HG03558 (cell line): ENCODE results near the gene MAP3K6.

Experiments
- ATAC-seq: cut with Tn5 transposase; IDR thresholded peaks from one replicate; pipeline ENCODE4 v1.9.1; 2021; ENCODE audit warnings: moderate number of reproducible peaks; ENCODE audit not compliant: unreplicated experiment; ENCODE audit errors: extremely low read depth

Gene MAP3K6

DNA sequence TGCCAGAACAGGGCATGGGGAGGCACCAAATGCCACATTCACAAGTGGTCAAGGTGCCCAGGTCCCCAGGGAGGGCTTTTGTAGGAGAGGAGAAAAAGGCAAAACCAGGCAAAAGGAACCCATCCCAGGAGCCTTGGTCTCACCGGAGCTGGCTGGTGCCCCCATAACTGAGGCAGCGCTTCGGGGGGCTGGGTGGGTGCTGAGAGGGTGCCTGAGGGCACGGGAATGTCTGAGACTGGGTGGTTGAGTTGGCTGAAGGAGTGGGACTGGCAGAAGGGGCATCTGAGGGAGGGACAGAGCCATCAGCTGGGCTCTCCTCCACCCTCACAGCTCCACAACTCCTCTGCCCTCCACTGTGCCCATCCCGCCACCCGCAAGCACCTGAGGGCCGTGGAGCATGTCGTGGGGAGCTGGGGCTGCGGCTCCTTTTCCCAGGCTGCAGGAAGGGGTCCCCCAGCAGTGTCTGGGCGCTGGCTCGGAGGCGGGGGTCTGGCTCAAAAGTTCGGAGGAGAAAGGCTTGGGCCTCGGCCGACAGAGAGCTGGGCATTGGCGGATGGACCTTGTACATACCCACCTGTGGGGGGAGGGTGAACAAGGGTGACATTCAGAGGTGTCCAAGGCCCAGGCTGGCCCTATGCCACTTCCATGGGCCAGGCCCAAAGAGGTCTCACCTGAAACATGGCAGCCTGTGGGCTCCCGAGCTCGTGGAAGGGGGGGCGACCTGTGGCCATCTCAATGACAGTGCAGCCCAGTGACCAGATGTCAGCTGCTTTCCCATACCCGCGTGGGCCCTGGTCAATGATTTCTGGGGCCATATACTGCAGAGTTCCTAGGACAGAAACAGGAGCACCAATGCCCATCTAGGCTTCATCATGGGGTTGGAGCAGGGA, 8.5 kb downstream of the MAP3K6 start:
- ATAC-seq: no peak

DNA sequence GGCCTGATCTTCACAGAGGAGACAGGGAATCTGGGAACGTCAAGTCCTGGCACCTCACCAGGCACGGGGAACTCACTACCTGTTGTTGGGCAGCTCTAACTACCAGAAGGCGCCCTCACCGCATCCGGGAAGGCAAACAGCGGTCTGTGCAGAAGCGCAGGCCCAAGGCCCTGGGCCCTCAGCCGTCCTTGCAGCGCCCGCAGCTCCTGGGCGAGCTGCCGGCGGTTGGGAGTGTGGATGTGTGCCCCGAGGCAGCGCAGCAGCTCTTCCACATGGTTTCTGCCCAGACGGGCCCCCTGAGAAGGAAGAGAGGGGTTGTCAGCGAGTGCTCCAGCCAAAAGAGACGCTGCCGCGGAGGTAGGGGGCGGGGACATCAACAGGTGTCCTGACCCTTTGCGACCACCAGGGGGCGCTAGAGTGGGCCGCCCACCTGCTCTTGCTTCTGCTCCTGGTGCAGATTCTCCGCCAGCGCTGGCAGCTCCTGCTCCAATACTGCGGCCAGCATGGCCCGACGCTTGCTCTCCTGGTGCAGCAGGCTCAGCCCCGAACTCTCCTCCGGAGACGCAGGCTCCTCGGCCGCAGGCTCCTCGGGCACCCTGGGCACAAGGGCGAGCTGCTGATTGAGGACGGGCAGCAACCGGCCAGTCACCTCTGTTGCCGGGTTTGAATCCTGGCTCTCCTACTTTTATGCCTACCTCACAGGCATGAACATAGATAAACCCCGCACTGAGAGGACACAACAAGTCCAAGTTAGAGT, 9.3 kb downstream of the MAP3K6 start:
- ATAC-seq: no peak

DNA sequence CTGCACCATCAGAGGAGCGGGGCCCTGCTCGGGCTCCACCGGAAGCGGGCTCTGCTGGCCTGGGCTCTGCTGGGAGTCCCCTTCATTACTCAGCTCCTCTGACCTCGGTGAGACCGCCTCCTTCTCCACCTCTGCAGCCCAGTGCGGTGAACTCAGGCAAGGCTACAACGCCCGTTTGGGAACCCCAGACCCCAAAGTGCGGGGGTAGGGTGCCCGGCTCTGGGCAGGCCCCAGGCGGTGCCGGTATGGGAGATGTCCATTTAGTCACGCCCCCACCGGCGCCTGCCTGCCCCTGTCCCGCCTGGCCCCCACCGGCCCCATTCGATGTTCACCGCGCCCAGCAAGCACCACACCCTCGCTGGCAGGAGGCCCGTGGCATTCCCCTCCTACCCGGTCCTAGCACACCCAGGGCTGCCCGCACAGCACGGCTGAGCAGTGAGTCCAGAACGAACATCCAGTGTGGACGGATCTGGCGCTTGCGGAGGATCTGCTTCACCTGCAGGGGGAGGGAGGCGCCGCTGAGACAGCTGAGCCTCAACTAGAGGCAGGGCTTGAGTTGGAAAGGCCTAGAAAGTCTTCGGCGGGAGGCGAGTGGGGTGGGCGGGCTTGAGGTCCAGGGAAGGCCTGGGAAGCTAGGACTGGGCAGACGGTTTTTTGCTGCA, 10.0 kb downstream of the MAP3K6 start:
- ATAC-seq: no peak

DNA sequence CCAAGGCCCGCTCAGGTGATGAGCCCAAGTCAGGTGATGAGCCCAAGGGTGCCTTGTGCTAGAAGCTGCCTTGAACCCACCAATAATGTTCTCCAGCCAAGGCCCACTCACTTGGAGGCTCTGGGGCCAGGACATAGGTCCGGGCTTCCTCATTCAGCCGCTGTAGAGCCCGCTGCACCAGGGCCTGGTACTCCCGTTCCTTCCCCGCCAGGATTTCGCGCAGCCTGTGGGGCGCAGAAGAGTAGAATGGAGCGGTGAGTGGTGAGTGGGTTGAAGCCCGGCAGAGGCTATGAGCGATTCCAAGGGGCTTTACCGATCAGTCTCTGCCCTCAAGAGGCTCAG, 10.5 kb downstream of the MAP3K6 start:
- no peak for ATAC-seq

DNA sequence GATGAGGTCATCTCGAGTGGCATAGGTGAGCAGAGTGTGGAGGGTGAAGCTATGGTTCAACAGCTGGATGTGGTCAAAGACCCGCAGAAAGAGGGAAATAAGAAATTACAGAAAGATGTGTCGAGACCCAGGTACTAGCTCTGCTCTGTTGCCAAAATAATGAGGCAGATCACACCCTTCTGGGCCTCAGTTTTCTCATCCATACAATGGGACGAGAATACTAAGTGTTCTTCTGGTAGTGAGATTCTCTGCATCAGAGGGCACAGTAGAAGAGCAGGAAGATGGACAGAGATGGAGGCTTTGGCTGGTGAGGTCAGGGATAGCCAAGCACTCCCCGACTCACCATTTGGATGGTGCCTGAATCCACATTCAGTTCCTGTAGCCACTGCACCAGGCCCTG, 11.1 kb downstream of the MAP3K6 start:
- ATAC-seq: no peak

DNA sequence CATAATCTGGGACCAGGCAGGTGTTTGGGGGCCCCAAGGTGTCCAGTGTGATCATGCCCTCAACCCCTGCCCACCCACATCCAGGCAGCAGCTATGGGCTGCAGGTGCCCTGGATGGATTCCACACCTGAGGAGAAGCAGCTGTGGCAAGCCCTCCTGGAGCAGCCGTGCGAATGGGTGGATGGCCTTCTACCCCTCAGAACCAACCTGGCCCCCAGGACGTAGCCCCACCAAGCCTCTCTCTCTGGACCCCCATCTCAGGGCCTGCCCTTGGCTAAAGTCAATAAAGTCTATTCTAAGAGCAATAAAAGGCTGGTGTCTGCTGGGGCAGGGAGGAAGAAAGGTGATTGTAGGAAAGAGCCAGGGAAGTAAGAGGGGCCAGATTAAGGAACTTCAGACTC, 13.1 kb downstream of the MAP3K6 start:
- ATAC-seq: no peak

DNA sequence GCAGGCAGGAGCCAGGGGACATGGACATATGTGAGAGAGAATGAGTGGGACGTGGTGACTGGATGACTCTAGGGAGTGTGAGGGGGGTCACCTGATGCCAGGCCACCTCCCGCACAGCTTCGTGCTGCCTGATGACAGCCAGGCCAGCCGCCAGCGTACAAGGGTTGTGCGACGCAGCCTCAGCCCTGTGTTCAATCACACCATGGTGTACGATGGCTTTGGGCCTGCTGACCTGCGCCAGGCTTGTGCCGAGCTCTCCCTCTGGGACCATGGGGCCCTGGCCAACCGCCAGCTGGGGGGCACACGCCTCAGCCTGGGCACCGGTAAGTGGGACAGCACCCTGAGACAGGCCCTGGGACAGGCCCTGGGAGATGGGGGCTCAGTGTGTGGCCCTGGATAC, 13.6 kb downstream of the MAP3K6 start:
- no peak for ATAC-seq

DNA sequence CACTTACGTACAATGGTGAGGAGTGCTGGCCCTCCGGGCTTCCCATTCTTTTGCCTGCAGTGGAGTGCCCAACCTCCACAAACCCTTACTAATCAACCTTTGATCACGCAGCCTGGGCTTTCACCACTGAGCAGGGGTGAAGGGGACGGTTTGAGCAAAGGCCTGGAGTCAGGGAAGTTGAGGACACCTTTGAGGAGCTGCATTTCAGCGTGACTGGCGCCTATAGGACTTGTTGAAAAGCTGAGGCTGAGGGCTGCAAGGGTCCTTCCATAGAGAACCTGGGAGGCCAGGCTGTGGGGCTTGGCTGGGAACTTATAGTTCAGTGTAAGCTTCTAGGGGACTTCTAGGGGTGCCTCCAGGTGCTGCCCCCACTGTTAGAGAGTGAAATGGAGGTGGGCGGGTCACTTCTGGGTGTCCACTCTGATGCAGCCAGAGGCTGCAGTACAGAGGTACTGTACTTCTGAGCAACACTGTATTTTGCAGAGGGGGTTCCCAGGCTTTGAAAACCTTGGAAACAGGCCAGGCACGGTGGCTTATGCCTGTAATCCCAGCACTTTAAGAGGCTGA, 15.1 kb downstream of the MAP3K6 start:
- no peak for ATAC-seq

DNA sequence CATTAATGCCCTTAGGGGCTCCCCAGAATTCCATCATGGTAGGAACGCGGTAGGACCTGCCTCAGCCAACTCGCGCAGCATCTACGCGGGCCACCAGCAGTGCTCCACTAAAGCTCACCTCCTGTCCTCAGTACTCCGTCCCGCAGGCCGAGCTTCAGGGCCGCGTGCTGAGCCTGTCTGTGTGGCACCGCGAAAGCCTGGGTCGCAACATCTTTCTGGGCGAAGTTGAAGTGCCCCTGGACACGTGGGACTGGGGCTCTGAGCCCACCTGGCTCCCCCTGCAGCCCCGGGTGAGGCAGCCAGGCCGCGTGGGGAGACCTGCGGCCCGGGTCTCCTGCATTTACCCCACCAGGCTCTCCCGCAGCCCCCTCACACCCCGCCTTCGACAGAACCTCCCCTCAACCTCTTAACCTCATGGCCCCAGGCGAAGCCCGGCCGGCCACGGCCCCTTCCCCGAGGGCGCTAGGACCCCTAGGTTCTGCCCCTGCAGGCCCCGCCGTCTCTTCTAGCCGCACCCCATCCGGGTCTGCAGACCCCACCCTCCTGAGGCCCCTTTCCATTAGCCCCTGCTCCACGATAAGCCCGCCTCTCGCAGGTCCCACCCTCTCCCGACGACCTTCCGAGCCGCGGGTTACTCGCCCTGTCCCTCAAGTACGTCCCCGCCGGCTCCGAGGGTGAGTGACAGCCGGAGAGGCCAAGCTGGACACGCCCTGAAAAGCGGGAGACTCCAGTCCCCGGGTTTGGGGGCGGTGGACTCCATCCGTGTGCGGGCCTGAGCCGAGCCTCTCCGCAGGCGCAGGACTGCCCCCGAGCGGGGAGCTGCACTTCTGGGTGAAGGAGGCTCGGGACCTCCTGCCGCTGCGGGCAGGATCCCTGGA, 15.9 kb downstream of the MAP3K6 start:
- no peak for ATAC-seq

DNA sequence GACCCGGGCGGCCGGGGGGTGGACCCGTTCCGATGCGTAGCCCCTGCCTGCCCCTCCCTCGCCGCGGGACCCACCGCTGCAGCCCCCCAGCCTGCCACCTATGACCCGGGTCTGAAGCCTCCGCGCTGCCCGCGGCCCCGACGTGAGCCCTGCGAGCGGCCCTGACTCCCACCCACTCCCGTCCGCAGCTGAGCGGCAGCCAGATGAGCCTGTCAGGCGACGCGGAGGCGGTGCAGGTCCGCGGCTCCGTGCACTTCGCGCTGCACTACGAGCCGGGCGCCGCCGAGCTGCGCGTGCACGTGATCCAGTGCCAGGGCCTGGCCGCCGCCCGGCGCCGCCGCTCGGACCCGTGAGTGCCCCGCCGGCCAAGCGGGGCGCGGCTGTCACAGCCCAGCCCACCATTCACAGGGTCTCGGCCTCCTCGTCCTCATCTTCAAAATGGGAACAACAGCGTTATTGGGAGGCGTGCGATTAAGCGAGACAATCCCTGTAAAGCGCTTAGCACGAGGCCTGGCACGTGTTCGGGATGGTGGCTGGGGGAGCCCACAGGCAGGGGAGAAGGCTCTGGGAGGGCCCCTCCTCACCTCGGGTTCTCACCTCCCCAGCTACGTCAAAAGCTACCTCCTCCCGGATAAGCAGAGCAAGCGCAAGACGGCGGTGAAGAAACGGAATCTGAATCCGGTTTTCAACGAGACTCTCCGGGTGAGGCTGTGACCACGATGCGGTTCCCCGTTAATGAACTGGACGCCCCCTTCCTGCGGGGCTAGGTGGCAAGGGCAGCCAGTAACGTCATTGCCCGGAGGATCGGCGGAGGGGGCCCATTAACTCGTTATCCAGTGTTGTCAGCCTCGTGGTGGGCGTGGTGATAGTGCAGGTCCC, 16.7 kb downstream of the MAP3K6 start:
- ATAC-seq: no peak

DNA sequence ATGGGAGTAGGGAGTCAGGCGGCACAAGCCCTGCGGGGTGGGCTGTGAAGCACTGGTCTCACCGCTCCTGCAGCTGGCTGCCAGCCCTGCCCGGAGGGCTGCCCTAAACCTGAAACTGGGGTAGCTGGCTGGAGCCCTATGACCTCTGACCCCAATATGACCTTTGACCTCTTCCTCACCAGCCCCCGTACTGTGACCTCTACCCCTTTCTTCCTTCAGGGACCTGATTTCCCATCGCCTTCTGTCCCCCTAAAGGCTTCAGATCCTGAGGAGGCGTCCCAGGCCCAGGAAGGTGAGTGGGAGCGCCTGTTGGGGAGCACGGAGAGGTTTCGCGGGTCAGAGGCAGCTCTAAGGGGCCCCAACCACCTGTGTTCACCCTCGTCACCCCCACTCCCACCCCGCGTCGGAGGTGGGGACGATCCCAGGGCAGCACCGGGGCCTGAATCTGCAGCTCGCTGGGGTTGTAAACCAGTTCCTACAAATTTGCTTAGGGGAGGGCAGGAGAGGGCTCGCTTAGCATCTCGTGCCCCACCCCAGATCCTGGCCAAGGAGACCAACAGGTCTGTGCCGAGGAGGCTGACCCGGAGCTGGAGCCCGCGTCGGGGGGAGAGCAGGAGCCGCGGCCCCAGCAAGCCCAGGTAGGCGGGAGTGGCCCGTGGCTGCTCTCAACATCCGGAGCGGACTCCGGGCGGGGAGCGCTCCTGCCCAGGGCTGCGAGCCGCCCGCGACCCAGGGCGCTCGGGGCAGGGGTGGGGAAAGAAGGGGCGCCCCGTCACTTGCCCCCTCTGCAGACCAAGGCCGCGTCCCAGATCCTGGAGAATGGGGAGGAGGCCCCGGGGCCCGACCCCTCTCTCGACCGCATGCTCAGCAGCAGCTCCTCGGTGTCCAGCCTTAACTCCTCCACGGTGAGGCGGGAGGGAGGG, 17.6 kb downstream of the MAP3K6 start:
- no peak for ATAC-seq

DNA sequence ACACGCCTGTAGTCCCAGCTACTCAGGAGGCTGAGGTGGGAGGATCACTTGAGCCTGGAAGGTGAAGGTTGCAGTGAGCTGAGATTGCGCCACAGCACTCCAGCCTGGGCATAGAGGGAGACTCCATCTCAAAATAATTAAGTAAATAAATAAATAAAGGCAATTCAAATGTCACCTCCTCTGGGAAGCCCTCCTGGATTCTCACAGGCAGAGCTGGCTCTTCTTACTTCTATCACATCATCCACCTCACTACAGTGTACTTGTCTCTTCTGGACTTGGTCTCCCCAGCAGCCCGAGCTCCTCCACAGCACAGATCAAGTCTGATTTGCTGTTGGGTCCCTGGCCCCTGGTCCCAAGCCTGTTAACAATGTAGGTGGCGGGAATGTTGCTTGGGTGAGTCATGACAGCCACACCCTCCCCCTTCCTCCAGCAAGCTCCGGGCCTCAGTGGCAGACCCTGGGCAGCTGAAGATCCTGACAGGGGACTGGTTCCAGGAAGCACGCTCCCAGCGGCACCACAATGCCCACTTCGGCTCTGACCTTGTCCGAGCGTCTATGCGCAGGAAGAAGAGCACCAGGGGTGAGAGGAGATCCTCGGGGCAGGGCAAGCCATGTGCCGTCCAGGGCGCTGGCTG, 19.7 kb downstream of the MAP3K6 start:
- no peak for ATAC-seq

DNA sequence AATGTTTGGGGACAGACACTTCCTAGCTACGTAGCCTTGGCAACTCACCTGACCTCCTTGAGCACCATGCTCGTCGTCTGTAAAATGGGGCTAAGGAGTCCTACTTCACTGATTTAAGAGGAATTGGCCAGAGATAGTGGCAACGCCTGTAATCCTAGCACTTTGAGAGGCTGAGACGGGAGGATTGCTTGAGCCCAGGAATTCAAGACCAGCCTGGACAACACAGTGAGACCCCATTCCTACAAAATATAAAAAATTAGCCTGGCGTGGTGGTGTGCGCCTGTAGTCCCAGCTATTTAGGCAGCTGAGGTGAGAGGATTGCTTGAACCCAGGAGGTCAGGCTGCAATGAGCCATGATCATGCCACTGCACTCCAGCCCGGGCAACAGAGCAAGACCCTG, 20.4 kb downstream of the MAP3K6 start:
- ATAC-seq: no peak

DNA sequence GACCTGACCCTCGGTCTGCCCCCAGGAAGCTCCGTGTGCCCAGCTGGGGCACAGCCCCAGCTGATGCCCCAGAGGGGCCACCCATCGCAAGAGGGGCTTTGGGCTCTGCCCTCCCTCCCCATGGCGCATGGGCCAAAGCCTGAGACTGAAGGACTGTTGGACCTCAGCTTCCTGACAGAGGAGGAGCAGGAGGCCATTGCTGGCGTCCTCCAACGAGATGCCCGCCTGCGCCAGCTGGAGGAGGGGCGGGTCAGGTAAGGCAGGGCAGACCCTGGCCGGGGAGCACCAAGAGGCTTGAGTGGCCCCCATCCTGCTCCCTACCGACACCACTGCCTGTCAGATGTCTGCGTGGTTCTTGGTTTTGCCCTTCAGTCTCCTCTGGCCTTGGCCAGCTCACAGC, 21.5 kb downstream of the MAP3K6 start:
- no peak for ATAC-seq

DNA sequence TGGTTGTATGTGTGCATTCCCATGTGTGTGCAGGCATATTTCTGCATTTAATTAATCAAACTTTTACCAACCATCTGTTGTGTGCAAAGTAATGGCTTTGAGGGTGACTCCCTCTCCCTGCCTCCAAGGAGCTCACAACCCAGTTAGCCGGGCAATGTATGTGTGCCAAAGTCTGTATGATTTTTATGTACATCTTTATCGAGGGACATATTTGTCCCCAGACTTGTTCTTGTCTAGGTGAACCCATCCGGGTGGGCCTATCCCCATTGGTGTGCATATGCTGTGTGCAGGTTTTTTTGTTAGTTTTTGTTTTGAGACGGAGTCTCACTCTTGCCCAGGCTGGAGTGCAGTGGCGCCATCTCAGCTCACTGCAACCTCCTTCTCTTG, 23.1 kb downstream of the MAP3K6 start:
- ATAC-seq: no peak

DNA sequence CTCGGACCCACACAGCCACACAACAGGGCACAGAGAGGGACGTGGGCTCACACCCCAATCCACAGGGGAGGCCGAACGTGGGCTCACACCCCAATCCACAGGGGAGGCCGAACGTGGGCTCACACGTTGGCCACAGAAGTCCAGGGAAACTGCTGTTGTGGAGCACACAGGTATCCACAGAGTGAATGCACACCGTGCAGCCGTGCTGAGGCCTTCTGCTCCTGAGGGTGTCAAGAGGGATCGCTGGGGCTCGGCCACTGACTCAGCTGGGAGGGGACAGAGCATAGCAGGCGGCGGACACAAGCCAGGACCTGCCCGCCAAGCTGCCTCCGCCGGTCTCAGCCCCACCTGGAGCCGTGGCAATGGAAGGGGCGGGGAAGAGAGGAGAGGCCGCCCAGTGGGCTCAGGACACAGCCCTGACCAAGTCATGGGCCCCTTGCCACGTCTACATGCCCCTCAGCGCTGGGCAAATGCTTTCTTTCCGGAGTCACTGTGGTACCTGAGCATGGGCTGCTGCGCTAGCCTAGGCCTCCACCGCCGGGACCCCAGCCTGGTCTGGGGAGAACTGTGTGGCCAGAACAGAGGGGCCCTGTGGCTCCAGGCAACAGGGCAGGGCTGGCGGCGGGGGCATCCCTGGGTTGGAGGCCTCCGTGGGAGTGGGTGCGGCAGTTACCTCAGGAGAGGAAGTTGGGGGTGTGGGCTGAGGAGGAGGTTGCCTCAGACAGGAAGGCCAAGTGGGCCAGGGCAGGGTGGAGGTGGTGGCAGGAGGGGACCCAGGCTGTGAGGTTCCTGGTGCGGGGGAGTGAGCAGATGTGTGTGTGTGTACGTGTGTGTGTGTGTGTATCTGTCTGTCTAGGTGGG, 23.8 kb downstream of the MAP3K6 start:
- no peak for ATAC-seq

DNA sequence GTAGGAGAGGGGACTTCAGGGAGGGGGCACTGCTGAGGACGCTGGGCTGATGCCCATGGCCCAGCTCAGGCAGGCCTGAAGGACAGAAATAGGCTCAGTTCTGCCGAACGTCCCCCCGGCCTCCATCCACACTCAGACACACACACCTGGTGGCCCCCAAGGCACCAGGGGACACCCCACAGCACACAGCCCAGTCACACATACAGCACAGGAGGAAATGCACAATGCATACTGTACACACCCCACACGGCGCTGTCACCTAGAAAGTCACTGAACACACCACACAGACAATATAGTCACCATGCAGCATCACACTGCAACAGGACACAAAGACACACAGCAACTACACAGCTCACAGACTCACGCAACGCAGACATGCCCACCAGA, 24.4 kb downstream of the MAP3K6 start:
- no peak for ATAC-seq
